B cell (primary cell): Measurements from ENCODE around the gene EEF1A1. TPM values are rescaled to one million over a fixed set of nuclear protein-coding genes. Genes with fewer than 3 reads are reported as not detected.
"Not testable (repeated sequence)": the region's sequence is repeated elsewhere in the genome, so short reads cannot be mapped to it uniquely, and the experiment has no call there.

Source experiments
- ATAC-seq: fragments of 200-7000 bp; cut with Tn5 transposase; one replicate; pipeline ENCODE4 v1.10.0; 2021; ENCODE audit warnings: low read depth, mild to moderate bottlenecking, moderate number of reproducible peaks, moderate library complexity
- CTCF ChIA-PET: fragments of 350-600 bp; sonication (Branson Sonifier 250); formaldehyde crosslinking; loops from one replicate; lab custom pipeline; 2021; ENCODE audit warnings: antibody characterized with exemption, inconsistent platforms; lab: Charles Lee
- POLR2A ChIA-PET: fragments of 350-600 bp; sonication (Branson Sonifier 250); formaldehyde crosslinking; loops from one replicate; lab custom pipeline; 2021; ENCODE audit warnings: antibody characterized with exemption; lab: Charles Lee
- DNase-seq: peaks from one replicate; pipeline ENCODE4 v3.0.0; 2013
- H2AFZ ChIP-seq: 2 replicates; pipeline ENCODE4 v1.6.1; 2012; ENCODE audit warnings: mild to moderate bottlenecking, low read depth, low read length; ENCODE audit not compliant: insufficient read depth, poor library complexity, severe bottlenecking
- H3K27ac ChIP-seq, 2 donors: 1 replicate in 1 of 2; 2 replicates in 1 of 2; pipeline ENCODE4 v1.5.1; 2012 to 2013; ENCODE audit warnings: low read length in 2 of 2, mild to moderate bottlenecking in 2 of 2, moderate library complexity in 1 of 2
- H3K27me3 ChIP-seq, 4 experiments: fragments of 200-600 bp in 1 of 4; sonication (generic) in 1 of 4; replicated peaks in 1 of 4; 1 replicate in 2 of 4; 2 replicates in 2 of 4; pipeline versions ENCODE4 v1.6.1 to v1.7.0; 2013 to 2016; ENCODE audit warnings: low read length in 3 of 4, mild to moderate bottlenecking in 2 of 4, mixed read lengths in 1 of 4, moderate library complexity in 1 of 4; ENCODE audit not compliant: insufficient read depth in 4 of 4, control insufficient read depth in 3 of 4; ENCODE audit errors: control extremely low read depth in 1 of 4
- H3K36me3 ChIP-seq, 2 experiments: replicated peaks in 1 of 2; 1 replicate in 1 of 2; 2 replicates in 1 of 2; pipeline versions ENCODE4 v1.6.1 to v1.7.1; 2013; ENCODE audit warnings: low read length in 1 of 2; ENCODE audit not compliant: insufficient read depth in 2 of 2, control insufficient read depth in 1 of 2; ENCODE audit errors: control extremely low read depth in 1 of 2, extremely low read depth in 1 of 2
- H3K4me1 ChIP-seq, 2 donors: fragments of 200-600 bp in 1 of 2; sonication (generic) in 1 of 2; 1 replicate in 1 of 2; 2 replicates in 1 of 2; pipeline versions ENCODE4 v1.5.1 to v1.6.1; 2013 to 2017; ENCODE audit warnings: low read length in 2 of 2; ENCODE audit not compliant: control insufficient read depth in 2 of 2, insufficient read depth in 2 of 2
- H3K4me2 ChIP-seq: replicated peaks from 2 replicates; pipeline ENCODE3; 2012; ENCODE audit warnings: mild to moderate bottlenecking, low read depth, low read length; ENCODE audit not compliant: poor library complexity, severe bottlenecking
- H3K4me3 ChIP-seq, 5 experiments: fragments of 200-600 bp in 1 of 5; sonication (generic) in 1 of 5; 1 replicate in 3 of 5; 2 replicates in 2 of 5; pipeline versions ENCODE4 v1.5.1 to v1.7.0; 2011 to 2016; ENCODE audit warnings: low read length in 4 of 5, mild to moderate bottlenecking in 4 of 5, low read depth in 2 of 5, control low read depth in 1 of 5, moderate library complexity in 1 of 5; ENCODE audit not compliant: insufficient read depth in 1 of 5; ENCODE audit errors: control extremely low read depth in 1 of 5, extremely low read depth in 1 of 5
- H3K79me2 ChIP-seq: fragments of 200-600 bp; sonication (generic); one replicate; pipeline ENCODE4 v1.6.0; 2016; ENCODE audit warnings: low read length; ENCODE audit not compliant: control insufficient read depth, insufficient read depth
- H3K9ac ChIP-seq: fragments of 200-600 bp; sonication (generic); 2 replicates; pipeline ENCODE4 v1.6.1; 2017; ENCODE audit warnings: mild to moderate bottlenecking, low read length, moderate library complexity
- H3K9me3 ChIP-seq, 3 donors: one replicate each; pipeline versions ENCODE4 v1.6.1 to v1.7.1; 2013; ENCODE audit warnings: low read length in 2 of 3; ENCODE audit not compliant: control insufficient read depth in 2 of 3, insufficient read depth in 1 of 3; ENCODE audit errors: control extremely low read depth in 1 of 3
- H4K20me1 ChIP-seq: 2 replicates; pipeline ENCODE4 v1.6.0; 2012; ENCODE audit warnings: mild to moderate bottlenecking, low read length; ENCODE audit not compliant: insufficient read depth, control insufficient read depth, poor library complexity, severe bottlenecking
- H3K27ac Mint-ChIP-seq: one replicate; pipeline ENCODE4 v1.8.0; 2021; ENCODE audit warnings: mixed read lengths
- H3K27me3 Mint-ChIP-seq: one replicate; pipeline ENCODE4 v1.8.0; 2021; ENCODE audit warnings: mixed read lengths
- H3K4me1 Mint-ChIP-seq: one replicate; pipeline ENCODE4 v1.8.0; 2021; ENCODE audit warnings: mixed read lengths
- H3K4me3 Mint-ChIP-seq: one replicate; pipeline ENCODE4 v1.8.0; 2021; ENCODE audit warnings: mixed read lengths
- H3K9me3 Mint-ChIP-seq: one replicate; pipeline ENCODE4 v1.8.0; 2022; ENCODE audit warnings: mixed read lengths; ENCODE audit not compliant: insufficient read depth
- CTCF ChIP-seq: fragments of 200-600 bp; IDR thresholded peaks from one replicate; pipeline ENCODE4 v1.8.0; 2022; ENCODE audit warnings: antibody characterized with exemption, mild to moderate bottlenecking
- EZH2 ChIP-seq: IDR thresholded peaks from 2 replicates; pipeline ENCODE4 v1.6.1; 2012; ENCODE audit warnings: borderline replicate concordance, low read depth, mild to moderate bottlenecking, moderate library complexity, low read length; ENCODE audit not compliant: insufficient read depth, poor library complexity, severe bottlenecking
- WGBS: methylation state at CpG from one replicate; pipeline ENCODE4 v1.1.5; 2013; ENCODE audit warnings: missing lambda C conversion rate; ENCODE audit not compliant: insufficient coverage; 5-methylcytosine and 5-hydroxymethylcytosine counted together
- intact Hi-C: fragments of 100-400 bp; cut with micrococcal nuclease; formaldehyde crosslinking; loops from one replicate; pipeline ENCODE4 v1.10.0; 2022
- polyA plus RNA-seq: library from polyadenylated mRNA; depleted of rRNA; stranded (reverse); fragments of >200 nt; gene quantifications from 2 replicates; pipeline ENCODE4 v1.2.3, GENCODE V29; 2012
- total RNA-seq, 2 donors: library from RNA; stranded (reverse); fragments of 120-200 nt in 1 of 2; gene quantifications; 1 replicate in 1 of 2; 2 replicates in 1 of 2; pipeline versions ENCODE4 v1.2.3 to v1.2.4, GENCODE V29; 2013 to 2022

The EEF1A1 gene
- total and polyA plus RNA-seq, 2 donors (not counting 1 experiment from before 2014, with no cell fraction given) = 9,671 to 12,769 TPM

- ATAC-seq, H3K9ac ChIP-seq, intact Hi-C loops, H3K4me3 Mint-ChIP-seq, H3K27me3 ChIP-seq, H3K27me3 Mint-ChIP-seq, H3K4me1 ChIP-seq, H2AFZ ChIP-seq, CTCF ChIA-PET, H3K27ac ChIP-seq, H3K36me3 ChIP-seq, H3K27ac Mint-ChIP-seq, POLR2A ChIA-PET, H4K20me1 ChIP-seq, H3K79me2 ChIP-seq, H3K4me1 Mint-ChIP-seq, H3K4me3 ChIP-seq, H3K9me3 Mint-ChIP-seq, H3K9me3 ChIP-seq, DNase-seq, H3K4me2 ChIP-seq: not testable (repeated sequence)
- 100% methylated on average over 1 of the region's 4 CpGs for WGBS
Observed at GRCh38 chr6:73551115-73551514, 30.3 kb upstream of the EEF1A1 start.

- no peak for TF ChIP-seq EZH2
- no peak for TF ChIP-seq CTCF
- ATAC-seq (no peak), DNase-seq (no peak)
- no peak overlapping the region for H3K27ac ChIP-seq
- Mint-ChIP-seq H3K27me3 (no peaks in the 10 kb centered on the region), H3K4me3 (no peak overlapping the region), H3K9me3 (no peaks in the 10 kb centered on the region), H3K27ac (no peak overlapping the region), H3K4me1 (no peaks in the 10 kb centered on the region)
- H2AFZ ChIP-seq = no peak overlapping the region
- no peaks in the 10 kb centered on the region for H4K20me1 ChIP-seq
- no peaks in the 10 kb centered on the region for H3K79me2 ChIP-seq
- no peak overlapping the region for H3K4me3 ChIP-seq
- WGBS = 93% methylated on average over 3 of the region's 12 CpGs
- intact Hi-C loops = no loop called here
- no peaks in the 10 kb centered on the region for H3K36me3 ChIP-seq
- no peaks in the 10 kb centered on the region for H3K4me1 ChIP-seq
- ChIA-PET POLR2A (interaction anchor here (0.5 kb wide), 1 partner anchor 32 kb away, joined by 4 read pairs; no protein-coding TSS in a partner anchor), CTCF (interaction anchor here (0.6 to 1.6 kb wide), 2 partner anchors 9 to 34 kb away, joined by 3 to 5 read pairs; no protein-coding TSS in a partner anchor)
- H3K27me3 ChIP-seq = no peaks in the 10 kb centered on the region
- no peaks in the 10 kb centered on the region for H3K9me3 ChIP-seq
- H3K4me2 ChIP-seq = no peak overlapping the region
- H3K9ac ChIP-seq = no peak overlapping the region
Observed at GRCh38 chr6:73548458-73549446, 27.9 kb upstream of the EEF1A1 start.
